22Rv1 (cell line): ENCODE measurements around the gene COL24A1.

ENCODE experiments used
- ZFX ChIP-seq: fragments of 450-650 bp; IDR thresholded peaks from 2 replicates; pipeline ENCODE4 v1.6.1; 2017; ENCODE audit warnings: antibody characterized with exemption, borderline replicate concordance
- TF ChIP-seq, protein P1 (sequence below): fragments of 450-650 bp; IDR thresholded peaks from 2 replicates; pipeline ENCODE4 v1.5.1; 2017; ENCODE audit warnings: mild to moderate bottlenecking

DNA sequence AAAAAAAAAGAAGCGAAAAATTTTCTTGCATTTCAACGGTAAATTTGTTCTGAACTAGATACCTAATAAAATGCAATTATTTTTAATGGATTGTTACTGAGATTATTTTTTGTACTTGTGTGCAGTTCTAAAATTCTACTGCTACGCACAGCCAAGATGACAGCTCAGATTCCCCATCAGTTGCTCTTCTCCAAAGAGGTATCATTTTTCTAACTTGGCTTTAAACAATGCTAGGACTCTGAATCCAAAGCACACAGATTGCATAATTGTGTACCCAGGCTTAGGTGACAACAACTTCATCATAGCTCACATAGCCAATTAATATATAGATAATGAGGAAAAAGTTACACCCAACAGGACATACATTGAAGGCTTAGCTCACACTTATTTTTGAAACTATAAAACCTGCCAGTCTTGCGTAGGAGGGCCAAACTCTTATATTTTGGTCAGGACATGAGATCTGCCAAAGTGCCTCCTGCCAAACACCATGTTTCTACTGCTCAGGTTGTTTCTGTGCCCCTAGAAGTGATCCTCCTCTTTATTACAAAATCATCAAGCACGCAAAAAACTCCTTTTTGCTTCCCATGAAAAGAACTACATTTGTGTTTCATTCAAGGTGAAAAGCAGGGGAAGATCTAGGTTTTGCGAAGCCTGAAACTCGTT, 437.8 kb downstream of the COL24A1 start:
- TF ChIP-seq, protein P1, sequence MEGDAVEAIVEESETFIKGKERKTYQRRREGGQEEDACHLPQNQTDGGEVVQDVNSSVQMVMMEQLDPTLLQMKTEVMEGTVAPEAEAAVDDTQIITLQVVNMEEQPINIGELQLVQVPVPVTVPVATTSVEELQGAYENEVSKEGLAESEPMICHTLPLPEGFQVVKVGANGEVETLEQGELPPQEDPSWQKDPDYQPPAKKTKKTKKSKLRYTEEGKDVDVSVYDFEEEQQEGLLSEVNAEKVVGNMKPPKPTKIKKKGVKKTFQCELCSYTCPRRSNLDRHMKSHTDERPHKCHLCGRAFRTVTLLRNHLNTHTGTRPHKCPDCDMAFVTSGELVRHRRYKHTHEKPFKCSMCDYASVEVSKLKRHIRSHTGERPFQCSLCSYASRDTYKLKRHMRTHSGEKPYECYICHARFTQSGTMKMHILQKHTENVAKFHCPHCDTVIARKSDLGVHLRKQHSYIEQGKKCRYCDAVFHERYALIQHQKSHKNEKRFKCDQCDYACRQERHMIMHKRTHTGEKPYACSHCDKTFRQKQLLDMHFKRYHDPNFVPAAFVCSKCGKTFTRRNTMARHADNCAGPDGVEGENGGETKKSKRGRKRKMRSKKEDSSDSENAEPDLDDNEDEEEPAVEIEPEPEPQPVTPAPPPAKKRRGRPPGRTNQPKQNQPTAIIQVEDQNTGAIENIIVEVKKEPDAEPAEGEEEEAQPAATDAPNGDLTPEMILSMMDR = no peak
- TF ChIP-seq ZFX = no peak
